H1 (cell line): ENCODE measurements around the gene RTCA. TPM values are rescaled to one million over a fixed set of nuclear protein-coding genes. Genes with fewer than 3 reads are reported as not detected.
A peak's percentile ranks its signal among the peaks of the same experiment; 100 is the strongest.

Experiments used
- CTCF ChIA-PET: fragments of 300-600 bp; sonication (Branson Sonifier 250); formaldehyde crosslinking; loops from one replicate; lab custom pipeline; 2021; ENCODE audit not compliant: partially characterized antibody; lab: Charles Lee
- POLR2A ChIA-PET: fragments of 300-600 bp; sonication (Branson Sonifier 250); formaldehyde crosslinking; loops from one replicate; lab custom pipeline; 2021; ENCODE audit warnings: inconsistent platforms; ENCODE audit not compliant: partially characterized antibody; lab: Charles Lee
- DNase-seq, 2 experiments: peaks; one replicate each; pipeline versions ENCODE4 v3.0.0 to v3.0.0-alpha.2; 2010 to 2022; ENCODE audit warnings: low spot score in 2 of 2, low read depth in 1 of 2, mixed read lengths in 1 of 2
- FAIRE-seq: peaks from 2 replicates; lab custom pipeline; 2011; peaks lifted over from hg19 to GRCh38; lab: Jason Lieb, UNC
- H2AFZ ChIP-seq: 2 replicates; pipeline ENCODE4 v1.8.1; 2012; ENCODE audit warnings: low read length, inconsistent platforms
- H2AK5ac ChIP-seq: 2 replicates; pipeline ENCODE4 v1.6.1; 2013; ENCODE audit warnings: low read depth, low read length
- H2BK120ac ChIP-seq: replicated peaks from 2 replicates; pipeline ENCODE3; 2013; ENCODE audit warnings: low read depth, low read length, inconsistent platforms
- H2BK12ac ChIP-seq: 2 replicates; pipeline ENCODE4 v1.6.1; 2013; ENCODE audit warnings: low read depth, low read length
- H2BK15ac ChIP-seq: 2 replicates; pipeline ENCODE4 v1.6.1; 2013; ENCODE audit warnings: low read length
- H2BK20ac ChIP-seq: 2 replicates; pipeline ENCODE4 v1.6.1; 2013; ENCODE audit warnings: low read length
- H2BK5ac ChIP-seq: 2 replicates; pipeline ENCODE4 v1.6.1; 2013; ENCODE audit warnings: low read depth, low read length
- H3K14ac ChIP-seq: 2 replicates; pipeline ENCODE4 v1.6.1; 2013; ENCODE audit warnings: inconsistent platforms; ENCODE audit not compliant: insufficient read length
- H3K18ac ChIP-seq: 2 replicates; pipeline ENCODE4 v1.6.1; 2013; ENCODE audit warnings: low read length; ENCODE audit errors: extremely low read depth
- H3K23ac ChIP-seq: 2 replicates; pipeline ENCODE4 v1.6.1; 2013; ENCODE audit warnings: inconsistent platforms; ENCODE audit not compliant: insufficient read length
- H3K23me2 ChIP-seq: 2 replicates; pipeline ENCODE4 v1.6.1; 2013; ENCODE audit warnings: low read depth, low read length
- H3K27ac ChIP-seq: 2 replicates; pipeline ENCODE4 v1.6.1; 2011; ENCODE audit warnings: low read depth, low read length, inconsistent platforms
- H3K27me3 ChIP-seq, 4 experiments: replicated peaks in 1 of 4; 1 replicate in 1 of 4; 2 replicates in 3 of 4; pipeline versions ENCODE4 v1.6.1 to v1.8.1; 2011 to 2013; ENCODE audit warnings: low read length in 3 of 4, mild to moderate bottlenecking in 3 of 4, inconsistent platforms in 2 of 4, mixed read lengths in 2 of 4, moderate library complexity in 1 of 4; ENCODE audit not compliant: control insufficient read depth in 3 of 4, insufficient read depth in 3 of 4; ENCODE audit errors: extremely low read depth in 1 of 4
- H3K36me3 ChIP-seq, 4 experiments: 2 replicates each; pipeline versions ENCODE4 v1.6.1 to v1.8.1; 2011 to 2013; ENCODE audit warnings: mild to moderate bottlenecking in 4 of 4, low read length in 3 of 4, moderate library complexity in 2 of 4, control low read depth in 1 of 4, inconsistent platforms in 1 of 4; ENCODE audit not compliant: insufficient read depth in 4 of 4, control insufficient read depth in 2 of 4
- H3K4ac ChIP-seq: replicated peaks from 2 replicates; pipeline ENCODE3; 2013; ENCODE audit warnings: low read length, low read depth, mixed read lengths, inconsistent platforms; ENCODE audit not compliant: insufficient read length
- H3K4me1 ChIP-seq, 4 experiments: replicated peaks in 1 of 4; 1 replicate in 1 of 4; 2 replicates in 3 of 4; pipeline versions ENCODE4 v1.6.1 to v1.8.1; 2011 to 2013; ENCODE audit warnings: low read length in 3 of 4, inconsistent platforms in 2 of 4, mixed read lengths in 1 of 4; ENCODE audit not compliant: insufficient read depth in 4 of 4, control insufficient read depth in 3 of 4
- H3K4me2 ChIP-seq, 2 experiments: 2 replicates each; pipeline versions ENCODE4 v1.6.1 to v1.8.1; 2011 to 2013; ENCODE audit warnings: low read depth in 2 of 2, low read length in 2 of 2, control low read depth in 1 of 2, inconsistent platforms in 1 of 2, mild to moderate bottlenecking in 1 of 2; ENCODE audit not compliant: insufficient read depth in 1 of 2
- H3K4me3 ChIP-seq, 4 experiments: fragments of 200-600, 300-600 bp in 1 of 4; sonication (generic), shearing (Covaris generic), sonication (Bioruptor Twin) in 1 of 4; 2 replicates each; pipeline versions ENCODE4 v1.5.1 to v1.8.1; 2011 to 2016; ENCODE audit warnings: low read length in 4 of 4, low read depth in 3 of 4, control low read depth in 2 of 4, inconsistent platforms in 2 of 4, mild to moderate bottlenecking in 2 of 4, mixed read lengths in 1 of 4, moderate library complexity in 1 of 4; ENCODE audit not compliant: insufficient read depth in 2 of 4; ENCODE audit errors: extremely low read depth in 1 of 4
- H3K56ac ChIP-seq: replicated peaks from 2 replicates; pipeline ENCODE3; 2013; ENCODE audit warnings: low read depth, mild to moderate bottlenecking, mixed read lengths, low read length, inconsistent platforms; ENCODE audit not compliant: insufficient read length
- H3K79me1 ChIP-seq: 2 replicates; pipeline ENCODE4 v1.6.1; 2013; ENCODE audit warnings: low read depth, low read length, control low read depth
- H3K79me2 ChIP-seq, 2 experiments: 2 replicates each; pipeline versions ENCODE4 v1.6.1 to v1.8.1; 2012 to 2013; ENCODE audit warnings: low read length in 2 of 2, mild to moderate bottlenecking in 2 of 2, inconsistent platforms in 1 of 2; ENCODE audit not compliant: insufficient read depth in 2 of 2, control insufficient read depth in 1 of 2
- H3K9ac ChIP-seq, 4 experiments: replicated peaks in 1 of 4; 1 replicate in 1 of 4; 2 replicates in 3 of 4; pipeline versions ENCODE4 v1.6.1 to v1.8.1; 2011 to 2013; ENCODE audit warnings: low read depth in 3 of 4, low read length in 3 of 4, control low read depth in 2 of 4, mild to moderate bottlenecking in 2 of 4, moderate library complexity in 2 of 4, inconsistent platforms in 1 of 4; ENCODE audit errors: extremely low read depth in 1 of 4
- H3K9me3 ChIP-seq, 2 experiments: 2 replicates each; pipeline versions ENCODE4 v1.6.1 to v1.8.1; 2012 to 2013; ENCODE audit warnings: mild to moderate bottlenecking in 2 of 2, moderate library complexity in 2 of 2, control low read depth in 1 of 2, inconsistent platforms in 1 of 2, low read depth in 1 of 2, low read length in 1 of 2, mixed read lengths in 1 of 2; ENCODE audit not compliant: insufficient read depth in 2 of 2
- H4K20me1 ChIP-seq, 2 experiments: replicated peaks in 1 of 2; 2 replicates each; pipeline versions ENCODE3 to v1.8.1; 2011 to 2013; ENCODE audit warnings: inconsistent platforms in 2 of 2, low read length in 2 of 2, mild to moderate bottlenecking in 1 of 2; ENCODE audit not compliant: insufficient read depth in 2 of 2, control insufficient read depth in 1 of 2
- H4K5ac ChIP-seq: 2 replicates; pipeline ENCODE4 v1.6.1; 2013; ENCODE audit warnings: low read length, low read depth, mixed read lengths, inconsistent platforms; ENCODE audit not compliant: insufficient read length
- H4K8ac ChIP-seq: 2 replicates; pipeline ENCODE4 v1.8.0; 2013; ENCODE audit warnings: mild to moderate bottlenecking, moderate library complexity, low read length, inconsistent platforms; ENCODE audit not compliant: insufficient read depth; ENCODE audit errors: extremely low read depth
- H4K91ac ChIP-seq: replicated peaks from 2 replicates; pipeline ENCODE3; 2013; ENCODE audit warnings: low read length, mixed read lengths, inconsistent platforms; ENCODE audit not compliant: insufficient read length
- CHD2 ChIP-seq: IDR thresholded peaks from 2 replicates; pipeline ENCODE4 v1.6.1; 2012; ENCODE audit warnings: low read length, improper control_type of control experiment
- GABPA ChIP-seq: IDR thresholded peaks from 2 replicates; pipeline ENCODE4 v1.6.1; 2011; ENCODE audit warnings: mild to moderate bottlenecking, low read length, moderate library complexity, borderline replicate concordance; ENCODE audit not compliant: insufficient read depth
- RAD21 ChIP-seq, 2 experiments: IDR thresholded peaks in 1 of 2; conservative IDR thresholded peaks in 1 of 2; 2 replicates each; pipeline ENCODE4 v1.6.1; 2011; ENCODE audit warnings: low read depth in 2 of 2, low read length in 2 of 2, improper control_type of control experiment in 1 of 2, inconsistent platforms in 1 of 2, mild to moderate bottlenecking in 1 of 2, moderate library complexity in 1 of 2
- RXRA ChIP-seq: IDR thresholded peaks from 2 replicates; pipeline ENCODE4 v1.6.1; 2011; ENCODE audit warnings: low read depth, mild to moderate bottlenecking, low read length, moderate library complexity; ENCODE audit not compliant: insufficient read depth
- SIN3A ChIP-seq, 2 experiments: IDR thresholded peaks in 1 of 2; conservative IDR thresholded peaks in 1 of 2; 2 replicates each; pipeline ENCODE4 v1.6.1; 2011 to 2012; ENCODE audit warnings: low read length in 2 of 2, improper control_type of control experiment in 1 of 2, low read depth in 1 of 2, mild to moderate bottlenecking in 1 of 2
- SRF ChIP-seq: IDR thresholded peaks from 2 replicates; pipeline ENCODE4 v1.6.1; 2011; ENCODE audit warnings: mild to moderate bottlenecking, low read depth, low read length, moderate library complexity
- SUZ12 ChIP-seq: fragments of 200-600 bp; sonication (generic); IDR thresholded peaks from 2 replicates; pipeline ENCODE4 v1.6.1; 2012; ENCODE audit warnings: mild to moderate bottlenecking, inconsistent platforms, low read length, moderate library complexity, mixed read lengths
- USF2 ChIP-seq: IDR thresholded peaks from 2 replicates; pipeline ENCODE4 v1.6.1; 2011; ENCODE audit warnings: low read length, improper control_type of control experiment
- WGBS, 2 experiments: shearing (Covaris generic) in 1 of 2; methylation state at CpG; one replicate each; pipeline versions ENCODE4 v1.1.6 to v1.1.7; 2013 to 2015; ENCODE audit warnings: low lambda C conversion rate in 2 of 2, mixed read lengths in 2 of 2, inconsistent platforms in 1 of 2, low coverage in 1 of 2, missing lambda C conversion rate in 1 of 2; ENCODE audit not compliant: insufficient replicate concordance in 2 of 2, insufficient coverage in 1 of 2, insufficient read length in 1 of 2; ENCODE audit errors: extremely low coverage in 1 of 2, missing lambda C conversion rate in 1 of 2; 5-methylcytosine and 5-hydroxymethylcytosine counted together
- polyA plus RNA-seq, 7 experiments: library from polyadenylated mRNA; depleted of rRNA in 3 of 7; stranded (reverse) in 5 of 7; unstranded in 2 of 7; fragments of >200 nt in 5 of 7; fragments of 200-250 nt in 2 of 7; gene quantifications; 1 replicate in 5 of 7; 2 replicates in 1 of 7; 4 replicates in 1 of 7; pipeline versions ENCODE4 v1.2.1 to v1.2.3, GENCODE V29; 2011 to 2013; ENCODE audit warnings: missing spikeins in 2 of 7, mixed read lengths in 2 of 7
- total RNA-seq: library from RNA; stranded (reverse); fragmentation: NEBNext Ultra II Directional; extraction: Animal tissue kit (Norgen Biotek cat#: 25700); gene quantifications from 2 replicates; pipeline ENCODE4 v1.2.1, GENCODE V29; 2021

The RTCA gene
- total and polyA plus RNA-seq, 2 of the 8 experiments (the other 6 are each of a cell fraction or from before 2014, with no cell fraction given) = 13.8 to 31.6 TPM

GRCh38 chr1:100320311-100321099 is 54.5 kb downstream of the RTCA start:
- 97% methylated on average over 2 of the region's 2 CpGs; no CpG with 5 or more reads in 1 of the 2 experiments for WGBS, 2 experiments
- no peak for FAIRE-seq

More at GRCh38 chr1:100320311-100321099, 54.5 kb downstream of the RTCA start:
- no peak overlapping the region for H3K4me2 ChIP-seq
- H2BK5ac ChIP-seq = no peak overlapping the region
- H3K79me2 ChIP-seq = no peaks in the 10 kb centered on the region
- H4K8ac ChIP-seq = no peak overlapping the region
- H3K36me3 ChIP-seq = no peaks in the 10 kb centered on the region
- ChIA-PET CTCF (interaction anchor here (1.1 to 1.6 kb wide), 2 partner anchors 15 to 139 kb away, joined by 4 read pairs; no protein-coding TSS in a partner anchor), POLR2A (interaction anchor here (2.8 kb wide), 1 partner anchor 31 kb away, joined by 8 read pairs; the partner anchor contains the start of gene CDC14A)
- no peak for DNase-seq
- no peak overlapping the region for H2BK15ac ChIP-seq
- H3K4me1 ChIP-seq = peaks cover 0 to 2% (median under 1%) of the 10 kb centered on the region in 4 experiments; a peak in 4 of 7 replicates
- no peak overlapping the region for H2AK5ac ChIP-seq
- no peaks in the 10 kb centered on the region for H3K23me2 ChIP-seq
- H2BK20ac ChIP-seq = no peak overlapping the region
- H3K56ac ChIP-seq = no peak overlapping the region
- no peak overlapping the region for H3K4ac ChIP-seq
- no peak overlapping the region for H3K18ac ChIP-seq
- no peak for TF ChIP-seq CHD2
- TF ChIP-seq GABPA = no peak
- no peak for TF ChIP-seq RXRA
- TF ChIP-seq USF2 = no peak
- peak in 1 of 2 experiments; percentile 2; a peak in 1 of 4 replicates for TF ChIP-seq RAD21 (IDR thresholded peaks at IDR 0.05 in 1 of 2, conservative IDR thresholded peaks at IDR 0.05 in 1 of 2; ENCODE audit: low read depth in 2 of 2, low read length in 2 of 2)
- no peak for TF ChIP-seq SUZ12
- TF ChIP-seq SRF = no peak
- no peak for TF ChIP-seq SIN3A (conservative IDR thresholded peaks at IDR 0.05 in 1 of 2, IDR thresholded peaks at IDR 0.05 in 1 of 2; ENCODE audit: low read depth in 1 of 2, low read length in 2 of 2)
- H3K9me3 ChIP-seq = peaks cover 6 to 7% of the 10 kb centered on the region in 2 experiments; a peak in 3 of 4 replicates
- H3K27ac ChIP-seq = no peak overlapping the region
- H2AFZ ChIP-seq = no peak overlapping the region
- no peak overlapping the region for H3K9ac ChIP-seq
- H3K4me3 ChIP-seq = no peak overlapping the region
- H3K23ac ChIP-seq = no peak overlapping the region
- H3K79me1 ChIP-seq = no peaks in the 10 kb centered on the region
- H4K20me1 ChIP-seq = no peaks in the 10 kb centered on the region
- no peak overlapping the region for H4K5ac ChIP-seq
- H3K27me3 ChIP-seq = no peaks in the 10 kb centered on the region
- H2BK12ac ChIP-seq = no peak overlapping the region
- no peak overlapping the region for H3K14ac ChIP-seq
- H2BK120ac ChIP-seq = no peak overlapping the region
- no peak overlapping the region for H4K91ac ChIP-seq
